Psoas muscle (tissue), 8 donors: ENCODE results near the gene CCDC141. TPM values are rescaled to one million over a fixed set of nuclear protein-coding genes. Genes with fewer than 3 reads are reported as not detected.
"Not testable (repeated sequence)": the region's sequence is repeated elsewhere in the genome, so short reads cannot be mapped to it uniquely, and the experiment has no call there.

ENCODE experiments used
- ATAC-seq, 4 donors: fragments of 200-7000 bp; cut with Tn5 transposase; one replicate each; pipeline ENCODE4 v1.9.1; 2020; ENCODE audit warnings: moderate library complexity in 3 of 4, mild to moderate bottlenecking in 2 of 4
- DNase-seq, 2 donors: peaks; one replicate each; pipeline ENCODE4 v3.0.0-alpha.2; 2020
- H3K27ac ChIP-seq: fragments of 200-600 bp; one replicate; pipeline ENCODE4 v1.8.0; 2022
- H3K27me3 ChIP-seq, 3 donors: fragments of 200-600 bp in 1 of 3; one replicate each; pipeline versions ENCODE4 v1.6.1 to v1.8.0; 2013 to 2022; ENCODE audit warnings: low read length in 2 of 3, mild to moderate bottlenecking in 2 of 3, moderate library complexity in 1 of 3; ENCODE audit not compliant: insufficient read depth in 3 of 3
- H3K36me3 ChIP-seq, 2 donors: fragments of 200-600 bp in 1 of 2; one replicate each; pipeline versions ENCODE4 v1.6.1 to v1.8.0; 2013 to 2022; ENCODE audit warnings: low read depth in 1 of 2, mild to moderate bottlenecking in 1 of 2, moderate library complexity in 1 of 2; ENCODE audit not compliant: insufficient read depth in 1 of 2
- H3K4me1 ChIP-seq: fragments of 200-600 bp; one replicate; pipeline ENCODE4 v1.8.0; 2022
- H3K4me3 ChIP-seq: fragments of 200-600 bp; one replicate; pipeline ENCODE4 v1.8.0; 2022; ENCODE audit warnings: mild to moderate bottlenecking
- H3K9me3 ChIP-seq: fragments of 200-600 bp; one replicate; pipeline ENCODE4 v1.8.0; 2022
- CTCF ChIP-seq: fragments of 200-600 bp; IDR thresholded peaks from one replicate; pipeline ENCODE4 v1.8.0; 2022; ENCODE audit warnings: antibody characterized with exemption
- WGBS, 3 donors: extraction: QIAGEN DNeasy Blood & Tissue Kit; methylation state at CpG; one replicate each; pipeline versions ENCODE4 v1.1.6 to v1.1.7; 2013; 5-methylcytosine and 5-hydroxymethylcytosine counted together
- intact Hi-C, 2 donors: fragments of 100-400 bp; cut with DNase I; formaldehyde crosslinking; loops; one replicate each; pipeline versions ENCODE4 v1.11.0 to v1.14.2; 2022
- polyA plus RNA-seq, 3 donors: library from polyadenylated mRNA; stranded (reverse); fragments of 200-250 nt; gene quantifications; one replicate each; pipeline ENCODE4 v1.2.3, GENCODE V29; 2013
- total RNA-seq, 4 donors: library from RNA; stranded (reverse); fragmentation: NEBNext Ultra II Directional in 2 of 4; extraction: Animal tissue kit (Norgen Biotek cat#: 25700) in 2 of 4; gene quantifications; one replicate each; pipeline versions ENCODE4 v1.2.1 to v1.2.4, GENCODE V29; 2021 to 2023
- donor health status: healthy with polysubstance abuse.
- donor health status: DM: no; HTN: no; CAD: no; lungs with moderate emphysema.
- donor health status: Bipolar disorder and iron deficiency.
- donor health status: healthy.
- donor health status: DM: yes; HTN: yes; CAD: no.
- donor health status: DM: no; HTN: no; CAD: no.
- donor health status: DM: no; HTN: no; CAD: no.
- donor health status: DM: yes; HTN: yes; CAD: no.

The CCDC141 gene
- total and polyA plus RNA-seq, 7 donors = 0.82 to 14.9 (median 5.9) TPM

GRCh38 chr2:179059026-179059700 is 9.2 kb upstream of the CCDC141 start:
- H3K4me3 ChIP-seq = no peak overlapping the region
- H3K27ac ChIP-seq = no peak overlapping the region
- H3K9me3 ChIP-seq = no peaks in the 10 kb centered on the region
- 88 to 91% (median 88%) methylated on average over 2 of the region's 2 CpGs for WGBS, 3 donors
- no peaks in the 10 kb centered on the region for H3K27me3 ChIP-seq
- H3K36me3 ChIP-seq = no peaks in the 10 kb centered on the region
- no peak for DNase-seq
- H3K4me1 ChIP-seq = no peaks in the 10 kb centered on the region
- no peak for ATAC-seq
- intact Hi-C loops = no loop called here
- TF ChIP-seq CTCF = no peak

GRCh38 chr2:179057737-179058136 is 7.8 kb upstream of the CCDC141 start:
- no peak for DNase-seq
- no peaks in the 10 kb centered on the region for H3K36me3 ChIP-seq
- ATAC-seq = no peak
- no peaks in the 10 kb centered on the region for H3K4me1 ChIP-seq
- no peak overlapping the region for H3K27ac ChIP-seq
- no peak overlapping the region for H3K4me3 ChIP-seq
- 90 to 93% (median 91%) methylated on average over 5 of the region's 5 CpGs for WGBS, 3 donors
- H3K27me3 ChIP-seq = no peaks in the 10 kb centered on the region
- H3K9me3 ChIP-seq = no peaks in the 10 kb centered on the region
- intact Hi-C loops = no loop called here
- no peak for TF ChIP-seq CTCF

GRCh38 chr2:179053568-179053967 is 3.6 kb upstream of the CCDC141 start:
- intact Hi-C loops, DNase-seq: not testable (repeated sequence)
- 92 to 95% (median 93%) methylated on average over 3 of the region's 3 CpGs for WGBS, 3 donors

GRCh38 chr2:179051250-179051649 is 1.3 kb upstream of the CCDC141 start:
- 29 to 30% (median 29%) methylated on average over 4 of the region's 4 CpGs for WGBS, 3 donors
- no peaks in the 10 kb centered on the region for H3K27me3 ChIP-seq
- H3K27ac ChIP-seq = peak overlapping the region; percentile 69
- H3K9me3 ChIP-seq = no peaks in the 10 kb centered on the region
- ATAC-seq (peak; percentile 30 to 55 (median 36)), DNase-seq (no peak)
- H3K36me3 ChIP-seq = no peaks in the 10 kb centered on the region
- no peak overlapping the region for H3K4me3 ChIP-seq
- TF ChIP-seq CTCF = no peak
- intact Hi-C loops = no loop called here
- H3K4me1 ChIP-seq = peaks cover 26% of the 10 kb centered on the region

More at GRCh38 chr2:179053568-179053967, 3.6 kb upstream of the CCDC141 start:
- H3K36me3 ChIP-seq, H3K4me3 ChIP-seq, H3K9me3 ChIP-seq, H3K27me3 ChIP-seq, H3K27ac ChIP-seq, ATAC-seq: not testable (repeated sequence)
- H3K4me1 ChIP-seq = peaks cover 23% of the 10 kb centered on the region

GRCh38 chr2:179050755-179051154 is 818 bp upstream of the CCDC141 start:
- intact Hi-C loops = no loop called here

More at GRCh38 chr2:179050755-179051154, 818 bp upstream of the CCDC141 start:
- no peak for TF ChIP-seq CTCF
- H3K9me3 ChIP-seq = no peaks in the 10 kb centered on the region
- ATAC-seq = peak; percentile 59 to 75 (median 72)
- H3K4me1 ChIP-seq = peaks cover 26% of the 10 kb centered on the region
- peak overlapping the region; percentile 69 for H3K27ac ChIP-seq
- H3K36me3 ChIP-seq = no peaks in the 10 kb centered on the region
- H3K4me3 ChIP-seq = peak overlapping the region; percentile 54
- no peaks in the 10 kb centered on the region for H3K27me3 ChIP-seq
- no peak for DNase-seq
